Type B pancreatic cell (in vitro differentiated cells): ENCODE data around the gene PSMD13. TPM values are rescaled to one million over a fixed set of nuclear protein-coding genes. Genes with fewer than 3 reads are reported as not detected.

Experiments used
- DNase-seq: peaks from one replicate; pipeline ENCODE4 v3.0.0; 2021; ENCODE audit warnings: mixed read lengths; ENCODE audit not compliant: unreplicated experiment; ENCODE audit errors: extremely low spot score
- H3K27ac Mint-ChIP-seq: 2 replicates; pipeline ENCODE4 v1.8.0; 2021; ENCODE audit warnings: mild to moderate bottlenecking, mixed read lengths
- H3K27me3 Mint-ChIP-seq: 2 replicates; pipeline ENCODE4 v1.8.0; 2021; ENCODE audit warnings: mixed read lengths
- H3K36me3 Mint-ChIP-seq: 2 replicates; pipeline ENCODE4 v1.8.0; 2021; ENCODE audit warnings: mixed read lengths
- H3K4me1 Mint-ChIP-seq: one replicate; pipeline ENCODE4 v1.8.0; 2021; ENCODE audit warnings: mixed read lengths; ENCODE audit not compliant: unreplicated experiment
- H3K4me3 Mint-ChIP-seq: 2 replicates; pipeline ENCODE4 v1.8.0; 2021; ENCODE audit warnings: mild to moderate bottlenecking, mixed read lengths
- H3K9me3 Mint-ChIP-seq: 2 replicates; pipeline ENCODE4 v1.8.0; 2021; ENCODE audit warnings: mixed read lengths
- CTCF ChIP-seq: fragments of 200-600 bp; sonication (generic); conservative IDR thresholded peaks from 2 replicates; pipeline ENCODE4 v1.5.0; 2021; ENCODE audit warnings: antibody characterized with exemption, mild to moderate bottlenecking
- total RNA-seq: library from RNA; stranded (reverse); gene quantifications from 2 replicates; pipeline ENCODE4 v1.2.1, GENCODE V29; 2021; ENCODE audit warnings: low replicate concordance

Gene PSMD13
- total RNA-seq, 1 donor from 2014 or later, result 115 TPM

- no peak overlapping the region for H3K4me3 Mint-ChIP-seq
- DNase-seq, result no peak
- no peak for TF ChIP-seq CTCF
Observed at GRCh38 chr11:221539-221938, 15.2 kb upstream of the PSMD13 start.

DNA sequence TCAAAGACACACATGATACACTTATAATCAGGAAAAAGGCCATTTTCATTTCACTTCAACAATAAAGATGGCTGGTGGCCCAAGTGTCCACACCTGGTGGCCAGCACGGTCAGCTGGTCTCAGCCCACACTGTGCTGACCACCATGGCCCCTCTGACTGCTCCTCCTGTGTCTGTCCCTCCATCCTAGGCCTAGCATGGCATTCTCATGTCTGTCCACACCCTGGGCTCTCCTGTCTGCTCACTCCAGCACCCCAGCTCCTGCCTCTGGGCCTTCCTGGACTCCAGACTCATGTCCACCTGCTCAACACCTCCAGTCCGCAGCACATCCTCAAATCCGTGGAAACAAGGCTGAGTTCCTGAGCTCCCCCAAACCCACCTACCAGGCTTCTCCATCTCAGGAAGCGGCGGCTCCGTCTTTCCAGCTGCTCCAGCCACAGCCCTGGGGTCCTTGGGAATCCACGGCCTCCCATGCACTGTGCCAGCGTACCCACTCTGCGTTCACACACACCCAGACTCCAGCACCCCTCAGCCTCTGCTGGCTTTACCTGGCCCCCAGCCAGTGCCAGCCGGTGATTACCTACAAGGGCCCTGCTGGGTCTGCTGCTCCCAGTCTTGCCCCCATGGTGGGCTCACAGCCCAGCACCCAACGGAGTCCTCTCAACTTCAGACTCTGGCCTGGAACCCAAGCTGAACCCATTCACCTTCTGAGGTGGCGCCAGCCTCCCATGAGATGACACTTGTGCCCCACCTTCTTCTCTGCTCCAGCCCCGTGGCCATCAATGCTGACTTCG, 14.6 kb upstream of the PSMD13 start:
- Mint-ChIP-seq H3K4me3 (no peak overlapping the region), H3K36me3 (peaks cover 5% of the 10 kb centered on the region), H3K9me3 (no peaks in the 10 kb centered on the region), H3K27ac (no peak overlapping the region), H3K27me3 (no peaks in the 10 kb centered on the region), H3K4me1 (no peaks in the 10 kb centered on the region)
- TF ChIP-seq CTCF, result no peak
- DNase-seq, result no peak

More at GRCh38 chr11:221539-221938, 15.2 kb upstream of the PSMD13 start:
- Mint-ChIP-seq H3K27me3 (no peaks in the 10 kb centered on the region), H3K9me3 (no peaks in the 10 kb centered on the region), H3K27ac (no peak overlapping the region), H3K36me3 (peaks cover 5% of the 10 kb centered on the region), H3K4me1 (no peaks in the 10 kb centered on the region)

DNA sequence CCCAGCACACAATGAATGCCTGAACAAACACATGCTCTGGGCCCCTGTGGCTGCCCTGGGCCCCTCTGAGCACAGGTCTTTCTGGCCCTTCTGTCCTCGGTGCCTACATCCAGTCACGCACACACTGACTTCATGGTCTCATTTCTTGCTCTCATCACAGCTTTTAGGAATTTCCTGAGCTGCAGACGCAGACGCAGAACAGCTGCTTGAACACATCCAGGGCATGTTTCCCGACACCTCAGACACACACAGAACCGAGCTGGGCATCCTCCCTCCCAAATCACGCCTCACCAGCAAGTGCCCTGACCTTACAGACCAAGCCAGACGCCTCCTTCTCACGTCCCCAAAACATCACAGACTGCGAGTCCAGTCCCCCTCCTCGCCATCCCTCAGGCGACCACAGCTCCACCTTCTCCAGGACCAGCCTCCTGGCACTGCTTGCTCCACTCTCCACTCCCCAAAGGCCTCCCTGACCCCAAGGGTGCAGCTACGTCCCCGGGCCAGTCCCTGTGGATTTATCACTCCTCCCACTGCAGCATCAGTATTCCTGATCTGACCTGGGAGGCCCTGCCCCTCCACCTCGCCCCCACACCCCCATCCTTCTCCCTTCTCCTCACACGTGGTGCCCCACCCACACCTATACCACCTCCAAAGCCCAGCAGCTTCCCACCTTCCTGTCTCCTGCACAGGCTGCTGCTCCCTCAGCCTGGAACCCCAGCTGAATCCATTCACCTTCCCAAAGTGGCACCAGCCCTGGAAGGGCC, 13.6 kb upstream of the PSMD13 start:
- Mint-ChIP-seq H3K27ac (peak overlapping the region; percentile 4), H3K4me1 (no peaks in the 10 kb centered on the region), H3K36me3 (peaks cover 5% of the 10 kb centered on the region), H3K27me3 (no peaks in the 10 kb centered on the region), H3K9me3 (no peaks in the 10 kb centered on the region), H3K4me3 (no peak overlapping the region)
- no peak for TF ChIP-seq CTCF
- no peak for DNase-seq

DNA sequence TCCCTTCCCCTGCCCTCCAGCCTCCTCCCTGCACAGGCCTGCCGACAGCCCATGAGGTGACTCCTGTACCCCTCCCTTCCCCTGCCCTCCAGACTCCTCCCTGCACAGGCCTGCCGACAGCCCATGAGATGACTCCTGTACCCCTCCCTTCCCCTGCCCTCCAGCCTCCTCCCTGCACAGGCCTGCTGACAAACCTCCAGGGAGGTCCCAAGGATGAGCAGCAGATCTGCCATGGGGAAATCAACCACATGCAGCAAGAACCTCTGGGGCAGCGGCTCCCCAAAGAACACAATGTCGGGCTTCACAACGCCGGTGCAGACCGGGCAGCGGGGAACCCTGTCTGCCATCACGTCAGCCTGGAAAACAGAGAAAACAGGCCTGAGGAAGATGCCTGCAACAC, 12.9 kb upstream of the PSMD13 start:
- Mint-ChIP-seq H3K4me3 (no peak overlapping the region), H3K9me3 (no peaks in the 10 kb centered on the region), H3K4me1 (no peaks in the 10 kb centered on the region), H3K27ac (no peak overlapping the region), H3K27me3 (no peaks in the 10 kb centered on the region), H3K36me3 (peaks cover 9% of the 10 kb centered on the region)
- no peak for DNase-seq
- no peak for TF ChIP-seq CTCF

GRCh38 chr11:224424-224823, 12.4 kb upstream of the PSMD13 start:
- peaks cover 10% of the 10 kb centered on the region for H3K36me3 Mint-ChIP-seq
- H3K9me3 Mint-ChIP-seq, result no peaks in the 10 kb centered on the region
- DNase-seq, result no peak
- H3K4me1 Mint-ChIP-seq, result no peaks in the 10 kb centered on the region
- TF ChIP-seq CTCF, result no peak
- no peaks in the 10 kb centered on the region for H3K27me3 Mint-ChIP-seq
- H3K4me3 Mint-ChIP-seq, result no peak overlapping the region
- H3K27ac Mint-ChIP-seq, result no peak overlapping the region
